Measurements from ENCODE around the gene CSGALNACT2.

The CSGALNACT2 gene

DNA sequence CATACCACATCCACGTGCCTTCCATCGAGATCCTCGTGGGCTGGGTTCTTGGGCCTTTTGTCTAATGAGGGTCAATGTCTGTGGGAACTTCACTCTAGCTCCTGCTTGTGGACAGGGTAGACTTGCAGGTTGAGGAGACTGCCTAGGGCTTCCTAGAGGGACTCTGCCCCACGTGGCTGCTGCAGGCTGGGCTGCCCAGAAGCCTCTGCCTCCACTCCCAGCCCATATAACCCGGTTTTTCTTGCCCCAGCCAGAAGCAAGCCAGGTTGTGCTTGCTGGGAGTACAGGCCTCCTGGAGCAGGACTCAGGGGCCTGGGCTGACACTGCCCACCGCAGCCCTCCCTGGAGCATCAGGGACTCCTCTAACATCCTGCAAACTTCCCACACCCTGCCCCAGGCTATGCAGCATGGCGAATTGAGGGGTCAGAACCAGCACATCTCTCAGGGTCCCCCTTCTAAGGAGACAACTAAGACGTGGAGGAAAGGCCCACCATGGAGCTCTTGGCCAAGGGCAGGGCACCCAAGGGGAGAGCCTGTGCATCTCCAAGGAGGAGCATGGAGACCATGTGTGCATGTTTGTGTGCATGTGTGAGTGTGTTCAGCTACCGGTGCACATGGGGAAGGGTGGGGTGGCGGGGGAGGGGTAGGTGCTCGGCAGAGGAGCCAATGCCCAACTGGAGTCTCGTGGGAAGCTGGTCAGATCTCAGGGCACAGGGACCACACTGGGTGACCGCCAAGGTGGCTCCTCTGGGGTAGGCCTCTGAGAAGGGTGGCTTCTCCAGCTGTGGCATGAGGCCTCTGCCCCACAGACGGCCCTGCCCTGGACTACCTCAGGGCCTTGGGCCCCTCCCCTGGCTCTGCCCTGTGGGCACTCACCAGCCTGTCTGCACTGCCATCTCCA, 66.0 kb downstream of the CSGALNACT2 start:
- peak in 1 of 2 experiments; percentile 20 for DNase-seq

DNA sequence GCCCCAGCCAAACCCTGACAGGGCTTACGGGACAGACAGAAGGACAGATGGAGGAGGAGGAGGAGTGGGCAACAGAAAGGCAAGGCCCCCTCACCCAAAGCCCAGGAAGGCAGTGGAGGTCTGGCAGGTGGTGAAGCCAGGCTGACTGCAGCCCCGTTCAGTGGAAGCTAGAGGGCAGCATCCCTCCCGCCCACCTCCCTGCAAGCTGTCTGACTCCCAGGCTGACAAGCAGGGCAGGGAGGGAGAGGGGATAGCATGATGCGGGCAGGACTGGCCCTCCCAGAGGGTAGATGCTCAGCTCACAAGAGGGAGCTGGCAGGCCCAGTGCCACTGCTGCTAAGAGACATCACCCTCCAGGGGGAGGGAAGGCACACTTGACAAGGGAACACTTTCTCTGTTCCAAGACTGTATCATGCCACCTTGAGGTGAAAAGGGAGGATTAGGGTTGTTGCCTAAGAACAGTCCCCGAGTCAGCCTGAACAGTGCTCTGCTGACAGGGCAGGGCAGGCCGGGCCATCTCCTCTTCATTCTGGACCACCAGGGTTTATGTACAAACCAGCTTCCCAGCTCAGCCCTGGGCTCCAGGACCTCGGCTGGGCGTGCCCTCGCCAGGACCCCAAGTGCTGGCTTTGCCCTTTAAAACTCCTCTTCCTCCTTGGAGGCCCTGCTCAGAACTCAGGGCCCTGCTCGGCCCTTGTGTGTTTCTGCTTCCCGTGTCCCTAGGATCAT, 66.9 kb downstream of the CSGALNACT2 start:
- peak; percentile 70 to 79 for DNase-seq

DNA sequence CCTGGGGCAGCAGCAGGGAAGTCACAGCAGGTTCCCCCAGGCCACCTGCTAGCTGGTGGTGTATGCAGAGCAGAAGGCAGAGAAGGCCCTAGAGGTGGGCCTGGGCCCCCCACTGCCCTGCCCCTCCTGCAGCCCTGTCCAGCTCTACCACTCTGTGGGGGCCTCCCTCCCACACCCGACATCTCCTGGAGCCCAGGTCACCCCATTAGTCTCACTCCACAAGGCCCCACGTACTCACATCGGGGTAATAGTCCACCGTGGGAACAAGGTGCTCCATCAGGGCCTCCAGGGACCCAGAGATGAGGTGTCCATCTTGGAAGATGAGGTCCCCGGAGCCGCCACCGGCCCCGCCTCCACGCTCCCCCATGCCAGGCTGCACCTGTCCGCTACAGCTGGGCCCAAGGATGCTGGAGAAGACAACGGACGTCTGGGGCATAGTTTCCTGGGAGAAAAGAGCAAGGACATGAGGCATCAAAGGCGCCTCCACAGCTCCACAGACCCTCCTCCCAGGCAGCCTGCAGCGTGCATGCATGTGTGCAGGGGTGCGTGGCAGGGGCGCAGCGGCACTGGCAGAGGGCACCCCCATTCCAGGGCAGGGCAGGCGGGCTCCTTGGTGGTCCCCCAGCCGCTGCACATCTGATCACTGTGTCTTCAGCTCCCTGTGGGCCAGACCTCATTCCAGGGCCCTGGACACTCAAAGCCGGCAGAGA, 67.6 kb downstream of the CSGALNACT2 start:
- DNase-seq = peak in 1 of 2 experiments; percentile 6

DNA sequence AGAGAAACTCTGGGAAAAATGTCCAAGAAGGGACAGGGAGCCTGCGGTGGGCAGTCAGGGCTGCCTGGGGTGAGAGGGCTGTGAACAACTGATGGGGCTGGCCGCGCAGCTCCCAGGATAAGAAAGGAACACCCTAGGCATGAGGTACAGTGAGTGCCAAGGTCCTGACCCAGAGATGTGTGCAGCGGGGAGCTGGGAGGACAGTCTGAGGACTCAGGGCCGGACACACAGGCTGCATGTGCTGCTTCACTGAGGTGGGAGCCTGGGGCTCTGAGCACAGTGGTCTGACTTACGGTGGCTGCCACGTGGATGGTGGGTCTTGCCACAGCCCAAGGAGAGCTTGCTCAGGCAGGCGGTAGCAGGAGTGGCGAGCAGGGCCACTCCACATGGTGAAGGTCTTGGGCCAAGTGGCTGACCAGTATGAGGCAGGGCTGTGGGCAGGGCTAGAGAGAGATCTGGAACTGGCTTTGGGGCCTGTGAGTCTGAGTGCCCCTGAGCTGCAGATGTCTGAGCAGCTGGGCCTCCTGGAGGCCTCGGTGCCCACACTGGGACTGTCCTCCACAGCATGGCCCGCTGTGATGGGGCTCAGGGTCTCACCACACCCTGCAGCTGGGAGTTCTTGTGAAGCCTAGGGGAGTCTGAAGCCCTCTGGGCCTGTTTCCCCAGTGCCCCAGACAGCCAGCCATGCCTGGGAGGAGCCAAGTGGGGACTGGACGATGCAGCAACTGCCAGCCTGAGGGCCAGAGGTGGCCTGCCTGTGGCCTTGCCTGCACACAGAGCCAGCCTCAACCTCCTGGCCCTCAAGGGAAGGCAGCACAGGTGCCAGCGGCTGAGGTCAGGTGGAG, 68.4 kb downstream of the CSGALNACT2 start:
- DNase-seq = peak; percentile 13

DNA sequence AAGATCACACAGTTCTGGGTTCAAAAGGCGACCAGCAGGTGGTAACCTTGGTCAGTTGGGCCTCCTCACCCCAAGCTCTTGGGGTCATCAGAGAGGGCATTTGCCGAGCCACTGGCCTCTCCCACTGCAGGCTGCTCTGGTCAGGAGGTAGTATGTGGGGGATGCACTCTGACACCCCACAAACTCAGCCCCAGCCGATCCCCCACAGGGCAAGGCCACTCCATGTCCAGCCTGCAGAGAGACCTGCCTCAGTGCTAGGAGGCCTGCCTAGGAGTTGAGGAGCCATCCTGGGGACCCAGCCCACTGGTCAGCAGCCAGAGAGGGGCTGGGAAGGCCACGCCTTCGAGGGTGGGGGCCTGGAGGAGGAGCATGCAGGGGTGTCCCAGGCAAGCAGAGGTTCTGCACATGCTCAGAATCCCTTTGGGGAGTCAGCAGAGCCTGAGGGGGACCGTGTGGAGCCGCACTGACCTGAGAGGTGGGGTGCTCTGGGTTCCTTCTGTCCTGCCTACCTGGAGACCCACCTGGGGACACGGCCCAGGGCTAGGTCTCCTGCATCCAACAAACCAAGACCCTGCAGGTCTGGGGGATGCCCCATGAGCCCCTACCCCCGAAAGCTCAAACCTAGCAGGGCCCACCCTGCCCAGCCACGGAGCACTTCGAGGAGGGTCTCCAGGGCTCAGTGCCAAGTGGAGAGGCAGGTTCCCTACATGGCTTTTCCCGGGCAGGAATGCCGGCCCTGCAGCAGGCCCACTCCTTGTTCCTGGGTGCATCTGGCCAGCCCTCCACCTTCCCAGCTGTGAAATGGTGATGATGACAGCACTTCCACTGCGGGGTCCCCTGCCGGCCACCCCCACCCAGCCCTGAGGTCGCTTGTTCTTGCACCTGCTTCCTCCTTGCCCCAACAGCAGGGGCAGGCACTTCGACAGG, 70.2 kb downstream of the CSGALNACT2 start:
- DNase-seq = peak; percentile 11 to 14

DNA sequence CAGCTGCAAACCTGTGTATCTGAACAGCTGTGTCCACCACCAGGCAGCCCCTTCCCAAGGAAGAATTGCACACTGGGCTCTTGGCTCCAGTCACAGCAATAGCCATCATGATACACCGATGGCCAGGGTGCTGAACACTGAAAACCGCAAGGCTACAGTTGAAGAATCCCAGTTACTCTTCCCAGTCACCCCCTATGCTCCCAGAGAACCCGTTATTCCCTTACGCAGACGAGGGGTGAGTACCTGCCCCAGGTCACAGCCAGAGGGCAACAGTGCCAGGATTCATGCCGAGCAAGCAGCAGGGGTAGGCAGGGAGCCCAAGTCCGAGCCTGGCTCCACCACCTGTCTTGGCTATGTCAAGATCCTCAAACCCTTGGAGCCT, 70.8 kb downstream of the CSGALNACT2 start:
- DNase-seq = peak; percentile 11 to 12

DNA sequence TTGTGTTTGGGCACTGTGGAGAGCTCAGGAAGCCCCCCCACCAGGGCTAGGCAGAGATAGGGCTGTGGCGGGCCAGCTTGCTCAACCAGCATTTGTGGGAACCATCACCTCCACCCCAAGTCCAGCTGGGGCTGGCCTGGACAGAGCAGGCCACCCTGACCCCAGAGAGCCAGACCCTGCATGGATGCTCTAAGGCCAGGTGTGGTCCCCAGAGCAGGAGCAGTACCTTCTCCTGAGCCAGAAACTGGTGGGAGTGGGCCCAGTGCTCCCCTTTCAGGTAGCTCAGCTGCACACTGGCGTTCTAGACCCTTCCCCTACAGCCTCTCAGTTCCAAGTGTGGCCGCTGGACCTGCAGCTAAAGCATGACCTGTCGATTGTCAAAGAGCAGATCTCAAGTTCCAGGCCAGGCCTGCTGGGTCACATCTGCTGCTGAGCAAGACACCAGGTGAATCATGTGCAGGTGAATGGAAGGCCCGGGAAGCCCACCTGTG, 71.5 kb downstream of the CSGALNACT2 start:
- no peak for DNase-seq

DNA sequence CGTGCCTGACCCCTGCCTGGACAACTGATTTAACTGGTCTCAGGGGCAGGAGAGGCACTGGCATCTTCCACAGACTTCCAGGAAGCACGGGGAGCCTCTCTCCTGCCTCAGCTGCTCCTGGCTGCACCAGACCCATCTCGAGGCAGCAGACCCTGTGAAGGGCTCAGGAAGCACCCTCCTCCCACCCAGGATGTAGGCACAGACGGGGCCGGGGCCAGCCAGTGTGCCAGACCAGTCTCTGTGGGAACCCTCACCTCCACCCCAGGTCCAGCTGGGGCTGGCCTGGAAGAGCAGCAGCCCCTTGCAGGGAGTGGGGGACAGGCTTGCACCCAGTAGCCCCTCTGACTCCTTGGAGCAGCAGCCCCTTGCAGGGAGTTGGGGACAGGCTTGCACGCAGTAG, 72.3 kb downstream of the CSGALNACT2 start:
- no peak for DNase-seq

DNA sequence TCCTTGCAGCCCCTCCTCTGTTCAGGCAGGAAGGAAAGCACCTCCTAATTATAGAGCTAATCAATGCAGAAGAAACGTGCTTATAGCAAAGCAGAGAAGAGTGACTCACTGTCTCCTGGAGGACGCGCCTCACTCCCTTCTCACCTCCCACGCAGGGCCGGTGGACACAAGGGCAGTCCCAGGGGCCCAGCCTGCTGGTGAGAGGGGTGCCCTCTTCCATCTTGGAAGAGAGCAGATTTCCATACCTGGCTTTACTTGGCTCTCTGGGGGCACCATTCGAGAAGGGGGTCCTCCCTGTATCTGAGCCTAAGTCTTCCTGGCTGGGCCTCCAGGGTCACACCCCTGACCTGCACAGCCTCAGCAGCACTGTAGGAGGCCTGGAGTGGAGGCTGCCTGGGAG, 72.8 kb downstream of the CSGALNACT2 start:
- no peak for DNase-seq

DNA sequence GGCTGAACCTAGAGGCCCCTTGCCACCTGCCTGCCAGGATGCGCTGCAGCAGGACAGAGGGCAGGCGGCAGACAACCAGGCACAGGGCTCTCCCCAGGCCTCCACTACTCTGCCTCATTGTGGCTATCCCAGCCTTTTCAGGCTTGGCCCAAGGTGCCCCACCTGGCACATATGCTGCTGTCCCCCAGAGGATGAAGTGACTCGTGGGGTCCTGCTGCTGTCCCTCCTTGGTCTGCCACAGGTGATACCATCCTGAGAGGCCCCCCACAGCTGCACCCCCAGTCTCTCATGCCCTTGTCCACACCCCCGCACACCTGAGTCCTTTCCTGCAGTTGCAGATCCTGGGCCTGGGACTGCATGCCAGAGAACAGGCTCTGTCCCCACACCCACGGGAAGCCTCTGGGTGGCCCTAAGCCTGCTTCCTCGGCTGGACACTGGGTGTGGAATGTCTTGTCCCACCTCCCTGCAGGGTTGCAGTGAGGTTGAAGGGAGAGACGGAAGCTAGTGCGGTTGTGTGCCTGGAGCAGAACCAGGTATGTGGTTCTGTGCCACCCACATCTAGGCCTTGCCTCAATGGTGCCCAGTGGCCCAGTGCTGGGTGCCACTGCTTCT, 73.3 kb downstream of the CSGALNACT2 start:
- no peak for DNase-seq

DNA sequence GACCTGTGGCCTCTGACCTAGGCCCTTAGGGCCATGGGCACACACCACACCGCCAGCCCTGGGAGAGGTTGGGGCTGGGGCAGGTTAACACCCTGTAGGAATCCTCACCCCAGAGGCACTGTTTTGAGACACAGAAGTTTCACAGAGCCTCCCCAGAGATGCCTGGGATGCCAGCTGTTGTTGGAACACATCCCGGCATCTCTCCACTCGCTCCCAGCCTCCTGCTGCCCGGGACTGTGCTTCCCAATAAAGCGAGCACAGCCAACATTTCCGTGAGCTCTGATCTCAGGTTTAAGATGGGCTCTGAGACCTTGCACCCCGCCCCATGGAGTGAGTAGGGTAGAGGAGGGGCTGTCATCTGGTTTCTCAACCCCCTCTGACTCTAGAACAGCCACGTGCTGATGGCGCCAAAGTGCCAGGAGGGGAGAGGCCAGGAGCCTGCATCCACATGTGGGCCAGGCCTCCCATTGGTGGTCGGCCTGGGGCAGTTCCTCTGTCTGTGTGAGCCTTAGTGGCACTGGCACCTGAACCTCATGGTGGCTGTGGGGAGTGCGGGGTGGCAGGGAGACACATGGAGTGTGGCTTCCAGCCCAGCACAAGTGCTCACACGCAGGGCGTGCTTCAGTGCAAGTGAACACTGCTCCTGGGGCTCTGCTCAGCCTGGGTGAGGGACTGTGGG, 73.9 kb downstream of the CSGALNACT2 start:
- DNase-seq = no peak

DNA sequence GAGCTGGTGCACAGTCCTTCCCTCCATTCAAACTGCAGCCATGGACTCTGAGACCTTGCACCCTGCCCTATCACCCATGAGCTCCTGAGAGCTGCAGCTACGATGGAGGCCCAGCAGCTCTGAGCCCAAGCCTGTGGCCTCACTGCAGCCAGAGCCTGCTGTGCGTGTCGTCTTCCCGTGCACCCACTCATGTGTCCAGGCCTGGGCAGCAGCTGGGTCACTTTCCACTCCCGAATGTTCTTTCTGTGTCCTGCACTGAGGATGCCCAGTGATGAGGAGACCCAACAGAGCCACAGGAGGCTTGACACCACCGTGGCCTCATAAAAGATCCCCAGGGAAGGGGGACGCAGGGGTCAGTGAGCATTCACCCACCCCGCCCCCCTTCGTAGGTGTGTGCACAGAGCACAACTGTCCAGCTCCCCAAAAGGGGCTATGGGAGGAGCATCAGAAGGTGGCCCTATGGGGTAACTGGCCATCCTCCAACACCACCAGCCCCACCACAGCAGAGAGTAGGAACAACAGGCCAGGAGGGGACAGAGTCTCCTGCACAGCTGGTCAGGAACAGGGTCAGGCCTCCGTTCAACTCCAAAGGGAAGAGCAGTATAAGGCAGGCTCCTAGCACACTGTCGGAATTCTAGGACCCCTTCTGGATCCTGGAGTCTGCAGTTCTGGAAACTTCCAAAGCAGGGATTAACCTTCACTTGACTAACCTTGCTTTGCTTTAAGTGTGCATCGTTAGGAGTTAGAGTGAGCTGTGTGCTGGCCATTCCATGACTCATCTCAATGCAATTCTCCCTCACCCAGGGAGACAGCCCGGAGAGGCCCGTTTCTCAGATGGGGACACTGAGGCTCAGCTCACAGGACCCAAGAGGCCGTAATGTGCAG, 76.1 kb downstream of the CSGALNACT2 start:
- DNase-seq = no peak

DNA sequence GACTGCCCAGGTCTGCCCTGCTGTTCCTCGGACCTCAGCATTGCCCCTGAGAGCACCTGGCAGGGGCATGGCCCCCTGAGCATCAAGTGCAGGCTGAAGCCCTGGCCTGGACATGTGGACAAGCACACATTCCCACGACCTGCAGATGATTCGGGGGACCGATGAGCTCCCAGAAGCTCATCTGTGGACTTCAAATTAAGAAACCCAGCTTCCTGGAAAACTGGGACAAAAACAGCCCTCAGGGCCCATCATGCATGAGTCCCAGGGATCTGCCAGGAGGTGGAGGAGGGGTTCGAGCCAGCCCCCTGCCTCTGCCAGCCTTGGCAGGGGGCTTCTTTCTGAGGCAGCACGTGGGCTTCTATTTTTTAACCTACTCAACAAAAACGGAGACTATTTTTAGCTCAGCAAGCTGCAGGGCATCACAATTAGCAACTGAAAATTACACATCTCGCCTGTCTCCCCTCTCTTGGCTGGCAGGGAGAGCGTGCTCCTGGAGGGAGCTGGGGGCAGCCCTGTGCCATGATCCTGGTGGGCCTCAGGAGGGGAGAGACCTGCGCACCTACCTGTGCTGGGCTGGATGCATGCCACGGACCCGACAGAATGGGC, 76.8 kb downstream of the CSGALNACT2 start:
- no peak for DNase-seq

DNA sequence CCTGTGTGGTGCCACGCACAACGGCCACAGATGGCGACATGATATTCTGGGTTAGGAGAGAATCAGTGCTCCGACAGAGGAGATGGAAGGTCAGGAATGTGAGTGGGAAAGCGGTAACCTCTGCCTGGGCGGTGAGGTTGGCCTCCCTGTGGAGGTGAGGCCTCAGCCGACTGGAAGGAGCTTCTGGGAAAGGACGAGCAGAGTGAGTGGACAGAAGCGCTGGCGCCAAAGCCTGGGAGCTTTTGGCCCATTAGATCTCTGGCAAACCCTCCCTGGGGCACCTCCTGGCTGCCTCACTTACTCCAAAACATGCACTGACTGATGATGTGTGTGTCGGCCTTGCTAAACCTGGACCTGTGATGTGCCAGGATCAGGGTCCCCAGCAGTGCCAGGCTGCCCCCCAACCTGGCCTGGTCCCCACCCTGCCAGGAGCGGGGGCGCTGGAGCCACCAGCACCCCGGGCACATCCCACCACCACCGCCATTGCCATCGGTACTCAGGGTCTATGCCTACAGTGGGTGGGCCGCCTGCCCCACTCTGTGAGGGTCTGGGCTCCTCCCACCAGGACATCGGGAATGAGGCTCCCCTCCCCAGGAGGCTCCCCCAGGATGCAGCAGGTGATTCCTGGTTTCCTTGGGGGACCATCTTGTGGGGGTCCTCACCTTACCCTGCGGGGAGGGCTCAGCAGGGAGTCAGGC, 77.7 kb downstream of the CSGALNACT2 start:
- no peak for DNase-seq

DNA sequence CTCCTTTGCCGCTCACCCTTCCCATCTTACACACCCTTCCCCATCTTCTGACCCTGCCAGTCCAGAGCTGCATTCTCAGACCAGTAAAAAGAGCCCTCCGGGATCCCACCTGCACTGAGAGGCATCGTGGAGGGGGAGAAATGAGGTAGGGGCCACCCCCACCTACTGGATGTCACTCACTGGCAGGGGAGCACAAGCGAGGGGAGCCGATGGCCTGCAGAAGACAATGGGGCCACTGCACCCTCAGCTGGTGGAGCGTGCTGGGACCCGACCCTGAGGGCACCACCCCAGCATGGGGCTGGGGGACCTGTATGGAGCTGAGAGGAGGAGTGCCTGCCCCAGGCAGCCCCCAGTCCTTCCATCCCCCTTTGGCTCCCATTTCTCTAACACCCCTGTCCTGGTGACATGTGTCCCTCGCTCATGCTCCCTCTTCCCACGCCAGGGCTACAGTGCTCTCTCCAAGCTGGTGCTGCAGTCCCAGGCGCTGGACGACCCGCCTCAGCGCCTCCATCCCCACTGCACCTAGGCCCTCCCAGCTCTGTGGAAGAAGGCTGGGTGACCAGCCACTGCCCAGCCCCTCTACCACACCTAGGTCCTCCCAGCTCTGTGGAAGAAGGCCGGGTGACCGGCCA, 78.8 kb downstream of the CSGALNACT2 start:
- no peak for DNase-seq

DNA sequence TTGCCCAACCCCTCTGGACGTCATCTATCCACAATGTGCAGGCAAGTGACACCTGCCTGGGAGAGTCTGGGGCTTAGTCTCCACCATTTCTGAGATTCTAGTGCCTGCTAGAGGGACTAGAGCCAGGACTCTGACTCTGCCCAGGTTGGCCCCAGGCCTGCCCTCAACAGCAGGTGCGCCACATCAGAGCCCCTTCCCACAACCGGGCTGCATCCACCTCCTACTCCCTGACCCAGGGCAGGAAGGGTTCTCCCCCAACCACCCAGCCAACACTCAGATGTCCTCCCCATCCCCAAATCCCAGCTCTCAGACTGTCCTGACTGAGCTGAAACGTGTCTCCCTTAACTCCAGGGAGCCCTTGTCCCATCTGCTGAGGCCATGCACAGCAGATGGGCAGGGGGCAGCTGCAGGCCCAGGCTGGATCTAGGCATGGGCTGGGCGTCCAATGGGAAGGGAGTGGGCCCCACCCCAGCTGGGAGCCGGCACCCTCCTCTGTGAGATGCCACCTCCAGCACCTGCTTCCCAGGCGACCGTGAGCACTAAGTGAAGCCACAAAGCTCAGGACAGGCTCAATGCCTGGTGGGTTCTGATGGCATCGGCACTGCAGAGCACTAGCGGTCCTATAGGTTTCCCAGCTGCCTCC, 79.4 kb downstream of the CSGALNACT2 start:
- DNase-seq = no peak
